T-helper 2 cell (primary cell): ENCODE measurements around the gene KMT2D.

ENCODE experiments used
- DNase-seq, 5 experiments: peaks; one replicate each; pipeline versions ENCODE4 v3.0.0 to v3.0.0-alpha.2; 2012 to 2022

The KMT2D gene

GRCh38 chr12:49018261-49019119, 42.1 kb downstream of the KMT2D start, which contains the start of gene PRKAG1:
Gene PRKAG1, minus strand, starts transcription at chr12:49018776. Its CDS starts 36 bp downstream, at chr12:49018740.
- DNase-seq, result peak; percentile 90 to 99 (median 96)

- DNase-seq, result peak in 2 of 5 experiments; percentile 30 to 65
Measured at GRCh38 chr12:49017891-49018260, 42.7 kb downstream of the KMT2D start.

GRCh38 chr12:49015196-49015595, 45.4 kb downstream of the KMT2D start:
- no peak for DNase-seq

GRCh38 chr12:49014547-49014946, 46.0 kb downstream of the KMT2D start:
- DNase-seq, result no peak

GRCh38 chr12:49013428-49013827, 47.2 kb downstream of the KMT2D start:
- DNase-seq, result no peak

GRCh38 chr12:49012739-49013138, 47.9 kb downstream of the KMT2D start:
- no peak for DNase-seq
